GM18867 (cell line): ENCODE data around the gene KRTAP10-5.
"Not testable (repeated sequence)": the region's sequence is repeated elsewhere in the genome, so short reads cannot be mapped to it uniquely, and the experiment has no call there.

ENCODE experiments used
- ATAC-seq: cut with Tn5 transposase; IDR thresholded peaks from one replicate; pipeline ENCODE4 v1.9.1; 2021; ENCODE audit warnings: mild to moderate bottlenecking, moderate library complexity; ENCODE audit not compliant: unreplicated experiment

Gene KRTAP10-5

GRCh38 chr21:44580231-44580821 lies at the start of gene KRTAP10-5:
Gene KRTAP10-5, minus strand, starts transcription at chr21:44580604. Its CDS starts 26 bp downstream, at chr21:44580578.
- ATAC-seq: not testable (repeated sequence)

- ATAC-seq: no peak
Measured at GRCh38 chr21:44628707-44629391, 48.4 kb upstream of the KRTAP10-5 start.

GRCh38 chr21:44627831-44628233 lies 47.4 kb upstream of the KRTAP10-5 start:
- not testable (repeated sequence) for ATAC-seq

- ATAC-seq: not testable (repeated sequence)
Measured at GRCh38 chr21:44627181-44627822, 46.9 kb upstream of the KRTAP10-5 start.

- no peak for ATAC-seq
Measured at GRCh38 chr21:44626673-44627143, 46.3 kb upstream of the KRTAP10-5 start, which contains the start of gene KRTAP10-9. Gene KRTAP10-9, plus strand, starts transcription at chr21:44627093. Its CDS starts 79 bp downstream, at chr21:44627172.

- ATAC-seq: no peak
Measured at GRCh38 chr21:44626262-44626661, 45.9 kb upstream of the KRTAP10-5 start.

- no peak for ATAC-seq
Measured at GRCh38 chr21:44625756-44626155, 45.4 kb upstream of the KRTAP10-5 start.

- ATAC-seq: no peak
Measured at GRCh38 chr21:44623575-44623974, 43.2 kb upstream of the KRTAP10-5 start.

- no peak for ATAC-seq
Measured at GRCh38 chr21:44619886-44620285, 39.5 kb upstream of the KRTAP10-5 start.

GRCh38 chr21:44618909-44619308 lies 38.5 kb upstream of the KRTAP10-5 start:
- ATAC-seq: no peak

- ATAC-seq: no peak
Measured at GRCh38 chr21:44618504-44618903, 38.1 kb upstream of the KRTAP10-5 start.

GRCh38 chr21:44617071-44617501 lies 36.7 kb upstream of the KRTAP10-5 start:
- ATAC-seq: no peak

- ATAC-seq: no peak
Measured at GRCh38 chr21:44616591-44616926, 36.2 kb upstream of the KRTAP10-5 start.

- no peak for ATAC-seq
Measured at GRCh38 chr21:44615911-44616590, 35.6 kb upstream of the KRTAP10-5 start.

- ATAC-seq: no peak
Measured at GRCh38 chr21:44615466-44615865, 35.1 kb upstream of the KRTAP10-5 start.

- no peak for ATAC-seq
Measured at GRCh38 chr21:44614961-44615391, 34.6 kb upstream of the KRTAP10-5 start.

GRCh38 chr21:44614161-44614631 lies 33.8 kb upstream of the KRTAP10-5 start:
- no peak for ATAC-seq

- no peak for ATAC-seq
Measured at GRCh38 chr21:44613386-44614155, 33.2 kb upstream of the KRTAP10-5 start.

GRCh38 chr21:44612669-44613229 lies 32.3 kb upstream of the KRTAP10-5 start:
- no peak for ATAC-seq

- ATAC-seq: no peak
Measured at GRCh38 chr21:44612029-44612486, 31.7 kb upstream of the KRTAP10-5 start, which contains the start of gene KRTAP10-8. Gene KRTAP10-8, plus strand, starts transcription at chr21:44612079. Its CDS starts 22 bp downstream, at chr21:44612101.
